IMR-90 (cell line): ENCODE measurements around the gene L1CAM. TPM values are rescaled to one million over a fixed set of nuclear protein-coding genes. Genes with fewer than 3 reads are reported as not detected.

Experiments
- ATAC-seq: fragments of 200-7000 bp; cut with Tn5 transposase; 2 replicates; pipeline ENCODE4 v1.9.1; 2020; ENCODE audit warnings: low read depth, mild to moderate bottlenecking, moderate library complexity
- BruUV-seq: library from RNA; stranded (reverse); fragments of 400-500 nt; replicated peaks from 2 replicates; lab custom pipeline; 2021; lab: Mats Ljungman, UMichigan
- CTCF ChIA-PET: fragments of 300-600 bp; formaldehyde crosslinking; extraction: SDS; loops from one replicate; lab custom pipeline; 2021; ENCODE audit warnings: antibody characterized with exemption; lab: Yijun Ruan, JAX
- POLR2A ChIA-PET: fragments of 300-600 bp; sonication (Branson Sonifier 250); formaldehyde crosslinking; loops from one replicate; lab custom pipeline; 2022; ENCODE audit warnings: antibody characterized with exemption; ENCODE audit not compliant: unreplicated experiment; lab: Charles Lee
- DNase-seq: peaks from one replicate; pipeline ENCODE4 v3.0.0; 2013
- H2AFZ ChIP-seq: replicated peaks from 2 replicates; pipeline ENCODE3; 2013; ENCODE audit warnings: low read length, mild to moderate bottlenecking; ENCODE audit not compliant: poor library complexity
- H2AK5ac ChIP-seq: 2 replicates; pipeline ENCODE4 v1.6.1; 2013; ENCODE audit warnings: low read depth, low read length, inconsistent platforms
- H2AK9ac ChIP-seq: replicated peaks from 2 replicates; pipeline ENCODE3; 2013; ENCODE audit warnings: mild to moderate bottlenecking, low read depth, low read length, moderate library complexity; ENCODE audit not compliant: poor library complexity
- H2BK120ac ChIP-seq: 2 replicates; pipeline ENCODE4 v1.6.1; 2013; ENCODE audit warnings: low read depth, low read length, inconsistent platforms
- H2BK15ac ChIP-seq: 3 replicates; pipeline ENCODE4 v1.6.1; 2013; ENCODE audit warnings: low read depth, low read length, inconsistent platforms
- H2BK20ac ChIP-seq: 2 replicates; pipeline ENCODE4 v1.6.1; 2013; ENCODE audit warnings: low read depth, mild to moderate bottlenecking, inconsistent platforms, low read length, moderate library complexity
- H2BK5ac ChIP-seq: 2 replicates; pipeline ENCODE4 v1.6.1; 2013; ENCODE audit warnings: mild to moderate bottlenecking, low read depth, low read length, inconsistent platforms; ENCODE audit not compliant: poor library complexity, severe bottlenecking
- H3K14ac ChIP-seq: replicated peaks from 2 replicates; pipeline ENCODE4 v1.6.1; 2013; ENCODE audit warnings: low read depth, low read length, inconsistent platforms
- H3K18ac ChIP-seq: 2 replicates; pipeline ENCODE4 v1.6.1; 2013; ENCODE audit warnings: low read depth, low read length, control low read depth
- H3K23ac ChIP-seq: 2 replicates; pipeline ENCODE4 v1.6.1; 2013; ENCODE audit warnings: low read depth, low read length, inconsistent platforms
- H3K27ac ChIP-seq: 2 replicates; pipeline ENCODE4 v1.5.1; 2013; ENCODE audit warnings: mild to moderate bottlenecking, control low read depth, low read length; ENCODE audit not compliant: insufficient read depth
- H3K27me3 ChIP-seq: 2 replicates; pipeline ENCODE4 v1.6.1; 2013; ENCODE audit warnings: low read length; ENCODE audit not compliant: control insufficient read depth, insufficient read depth
- H3K36me3 ChIP-seq: 2 replicates; pipeline ENCODE4 v1.6.1; 2013; ENCODE audit warnings: low read length, mixed read lengths; ENCODE audit not compliant: control insufficient read depth, insufficient read depth
- H3K4ac ChIP-seq: 2 replicates; pipeline ENCODE4 v1.6.1; 2013; ENCODE audit warnings: low read depth, low read length, inconsistent platforms
- H3K4me1 ChIP-seq: 2 replicates; pipeline ENCODE4 v1.6.1; 2013; ENCODE audit warnings: low read length, mixed read lengths; ENCODE audit not compliant: control insufficient read depth, insufficient read depth
- H3K4me2 ChIP-seq: 2 replicates; pipeline ENCODE4 v1.6.1; 2013; ENCODE audit warnings: low read depth, mild to moderate bottlenecking, control low read depth, low read length, moderate library complexity
- H3K4me3 ChIP-seq: 2 replicates; pipeline ENCODE4 v1.5.1; 2013; ENCODE audit warnings: low read depth, mild to moderate bottlenecking, control low read depth, low read length, moderate library complexity; ENCODE audit not compliant: insufficient read depth
- H3K56ac ChIP-seq: 2 replicates; pipeline ENCODE4 v1.6.1; 2013; ENCODE audit warnings: low read length, inconsistent platforms; ENCODE audit not compliant: insufficient read depth; ENCODE audit errors: extremely low read depth
- H3K79me1 ChIP-seq, 2 experiments: 2 replicates each; pipeline ENCODE4 v1.6.1; 2013; ENCODE audit warnings: low read length in 2 of 2, inconsistent platforms in 1 of 2, low read depth in 1 of 2
- H3K9ac ChIP-seq: 2 replicates; pipeline ENCODE4 v1.6.1; 2013; ENCODE audit warnings: low read depth, low read length, control low read depth
- H3K9me1 ChIP-seq: 2 replicates; pipeline ENCODE4 v1.6.1; 2013; ENCODE audit warnings: low read length, inconsistent platforms; ENCODE audit not compliant: insufficient read depth
- H3K9me3 ChIP-seq: 2 replicates; pipeline ENCODE4 v1.6.1; 2013; ENCODE audit warnings: low read length; ENCODE audit not compliant: control insufficient read depth, insufficient read depth
- H4K20me1 ChIP-seq: 2 replicates; pipeline ENCODE4 v1.6.1; 2013; ENCODE audit warnings: low read length, inconsistent platforms; ENCODE audit not compliant: insufficient read depth
- H4K5ac ChIP-seq: 2 replicates; pipeline ENCODE4 v1.6.1; 2013; ENCODE audit warnings: mild to moderate bottlenecking, low read depth, low read length, control low read depth
- H4K8ac ChIP-seq, 2 experiments: 2 replicates each; pipeline ENCODE4 v1.6.1; 2013; ENCODE audit warnings: low read depth in 2 of 2, low read length in 2 of 2, control low read depth in 1 of 2, inconsistent platforms in 1 of 2
- H4K91ac ChIP-seq: 2 replicates; pipeline ENCODE4 v1.6.1; 2013; ENCODE audit warnings: low read depth, low read length, inconsistent platforms; ENCODE audit not compliant: insufficient read depth
- ELK1 ChIP-seq: fragments of 150-350 bp; IDR thresholded peaks from 2 replicates; pipeline ENCODE4 v1.6.1; 2016; ENCODE audit warnings: low read depth, mild to moderate bottlenecking, low read length, moderate library complexity, borderline replicate concordance
- MAZ ChIP-seq: IDR thresholded peaks from 2 replicates; pipeline ENCODE4 v1.6.1; 2012; ENCODE audit warnings: low read depth, mild to moderate bottlenecking, low read length, improper control_type of control experiment, moderate library complexity, borderline replicate concordance
- RAD21 ChIP-seq: IDR thresholded peaks from 2 replicates; pipeline ENCODE4 v1.6.1; 2012; ENCODE audit warnings: low read length, improper control_type of control experiment
- RCOR1 ChIP-seq: IDR thresholded peaks from 2 replicates; pipeline ENCODE4 v1.6.1; 2012; ENCODE audit warnings: mild to moderate bottlenecking, low read length, improper control_type of control experiment; ENCODE audit not compliant: insufficient replicate concordance
- RFX5 ChIP-seq: IDR thresholded peaks from 2 replicates; pipeline ENCODE4 v1.8.0; 2012; ENCODE audit warnings: low read depth, mild to moderate bottlenecking, low read length, moderate library complexity
- SMC3 ChIP-seq: fragments of 150-350 bp; IDR thresholded peaks from 2 replicates; pipeline ENCODE4 v1.6.1; 2016; ENCODE audit warnings: low read depth, mild to moderate bottlenecking, antibody characterized with exemption, low read length, moderate library complexity
- WGBS, 2 experiments: methylation state at CpG; one replicate each; pipeline versions ENCODE4 v1.1.5 to v1.1.7; 2013; ENCODE audit warnings: missing lambda C conversion rate in 2 of 2; ENCODE audit not compliant: insufficient read length in 1 of 2; ENCODE audit errors: extremely low coverage in 2 of 2; 5-methylcytosine and 5-hydroxymethylcytosine counted together
- dilution Hi-C: fragments of 300-500 bp; cut with HindIII; formaldehyde crosslinking; loops from one replicate; pipeline ENCODE4 v1.14.3; 2018; ENCODE audit warnings: low sequenced_read_pairs; ENCODE audit not compliant: unreplicated experiment
- in situ Hi-C: fragments of 300-500 bp; cut with MboI; formaldehyde crosslinking; loops from 3 replicates; pipeline ENCODE4 v1.14.3; 2019; ENCODE audit warnings: low sequenced_read_pairs, inconsistent platforms, mixed read lengths
- intact Hi-C: fragments of 100-400 bp; cut with micrococcal nuclease; formaldehyde crosslinking; loops from 2 replicates; pipeline ENCODE4 v1.10.0; 2022
- polyA plus RNA-seq, 3 experiments: library from polyadenylated mRNA; depleted of rRNA; stranded (reverse); fragments of >200 nt; gene quantifications; 2 replicates each; pipeline ENCODE4 v1.2.3, GENCODE V29; 2012; ENCODE audit warnings: low replicate concordance in 1 of 3
- total RNA-seq: library from RNA; depleted of rRNA; stranded (reverse); fragments of >200 nt; gene quantifications from 2 replicates; pipeline ENCODE4 v1.2.3, GENCODE V29; 2012

L1CAM gene
- total and polyA plus RNA-seq, 2 of the 4 experiments (the other 2 are of a cell fraction), result 0.36 to 1.9 TPM

- dilution Hi-C loops, result no loop called here
- ATAC-seq, result no peak
- Histone ChIP-seq H3K27ac (no peak overlapping the region), H2BK15ac (no peak overlapping the region), H3K14ac (no peak overlapping the region), H3K4me3 (no peak overlapping the region), H3K23ac (no peak overlapping the region), H4K20me1 (no peaks in the 10 kb centered on the region), H3K9me3 (peaks cover 2% of the 10 kb centered on the region), H3K4me1 (no peaks in the 10 kb centered on the region), H2BK20ac (no peak overlapping the region), H3K27me3 (peaks cover 60% of the 10 kb centered on the region), H4K5ac (no peak overlapping the region), H3K36me3 (no peaks in the 10 kb centered on the region), H4K91ac (no peak overlapping the region), H3K56ac (no peak overlapping the region), H3K9ac (no peak overlapping the region), H2AFZ (no peak overlapping the region), H2AK9ac (no peak overlapping the region), H3K4me2 (no peak overlapping the region), H3K9me1 (no peaks in the 10 kb centered on the region), H4K8ac (no peak overlapping the region), H3K4ac (no peak overlapping the region), H2BK5ac (no peak overlapping the region), H3K79me1 (no peaks in the 10 kb centered on the region), H2BK120ac (no peak overlapping the region), H2AK5ac (no peak overlapping the region), H3K18ac (no peak overlapping the region)
- POLR2A ChIA-PET, result no interaction called here
- BruUV-seq, result no TSS peak
- no CpG with 5 or more reads among the region's 32 CpGs for WGBS, 2 experiments
- intact Hi-C loops, result no loop called here
- in situ Hi-C loops, result no loop called here
- no peak for TF ChIP-seq MAZ
- TF ChIP-seq RCOR1, result no peak
- TF ChIP-seq RFX5, result no peak
- TF ChIP-seq ELK1, result no peak
- no peak for TF ChIP-seq RAD21
- TF ChIP-seq SMC3, result no peak
- no peak for DNase-seq
- CTCF ChIA-PET, result no interaction called here
Measured at GRCh38 chrX:153885208-153885787, 675 bp downstream of the L1CAM start.
